ENCODE measurements around the gene WDR35. TPM values are rescaled to one million over a fixed set of nuclear protein-coding genes. Genes with fewer than 3 reads are reported as not detected.

The WDR35 gene
- total RNA-seq, 2 donors from 2014 or later, result 6.7 to 8.9 TPM

- no peak for TF ChIP-seq CTCF (IDR thresholded peaks at IDR 0.05)
- no peak for TF ChIP-seq POLR2A (IDR thresholded peaks at IDR 0.05)
- 82 to 89% methylated on average over 15 to 17 of the region's 17 CpGs for WGBS, 2 donors
- DNase-seq (no peak), ATAC-seq (no peak)
- Histone ChIP-seq H3K9me3 (no peaks in the 10 kb centered on the region), H3K4me3 (no peak overlapping the region), H3K36me3 (replicated peaks in 1 of 2; ENCODE audit: insufficient read depth in 1 of 2, low read depth in 2 of 2) (no peaks in the 10 kb centered on the region), H3K27me3 (no peaks in the 10 kb centered on the region), H3K27ac (no peak overlapping the region), H3K4me1 (no peaks in the 10 kb centered on the region)
- intact Hi-C loops (cut with DNase I), result no loop called here
Observed at GRCh38 chr2:20005891-20006470, 16.1 kb upstream of the WDR35 start.

- WGBS, 2 donors, result 85 to 88% methylated on average over 10 of the region's 10 CpGs
- no peaks in the 10 kb centered on the region for H3K36me3 ChIP-seq (replicated peaks in 1 of 2; ENCODE audit: insufficient read depth in 1 of 2, low read depth in 2 of 2)
- H3K27ac ChIP-seq, result no peak overlapping the region
- H3K4me3 ChIP-seq, result no peak overlapping the region
- ATAC-seq (no peak), DNase-seq (no peak)
- intact Hi-C loops (cut with DNase I), result no loop called here
- H3K9me3 ChIP-seq, result no peaks in the 10 kb centered on the region
- no peaks in the 10 kb centered on the region for H3K27me3 ChIP-seq
- TF ChIP-seq POLR2A (IDR thresholded peaks at IDR 0.05) (no peak), CTCF (IDR thresholded peaks at IDR 0.05) (no peak)
- no peaks in the 10 kb centered on the region for H3K4me1 ChIP-seq
Observed at GRCh38 chr2:20005067-20005627, 15.2 kb upstream of the WDR35 start.

- H3K9me3 ChIP-seq, result no peaks in the 10 kb centered on the region
- intact Hi-C loops (cut with DNase I), result no loop called here
- DNase-seq (no peak), ATAC-seq (no peak)
- H3K4me1 ChIP-seq, result no peaks in the 10 kb centered on the region
- no peak overlapping the region for H3K4me3 ChIP-seq
- no peaks in the 10 kb centered on the region for H3K36me3 ChIP-seq (replicated peaks in 1 of 2; ENCODE audit: insufficient read depth in 1 of 2, low read depth in 2 of 2)
- TF ChIP-seq POLR2A (IDR thresholded peaks at IDR 0.05), result no peak
- no peak for TF ChIP-seq CTCF (IDR thresholded peaks at IDR 0.05)
- no peak overlapping the region for H3K27ac ChIP-seq
- no peaks in the 10 kb centered on the region for H3K27me3 ChIP-seq
- WGBS, 2 donors, result 55 to 59% methylated on average over 2 of the region's 2 CpGs
Observed at GRCh38 chr2:20001361-20001863, 11.5 kb upstream of the WDR35 start.

- H3K4me3 ChIP-seq, result no peak overlapping the region
- ATAC-seq (no peak), DNase-seq (no peak)
- H3K4me1 ChIP-seq, result peaks cover 16% of the 10 kb centered on the region
- intact Hi-C loops (cut with DNase I), result no loop called here
- no peak for TF ChIP-seq CTCF (IDR thresholded peaks at IDR 0.05)
- no peak for TF ChIP-seq POLR2A (IDR thresholded peaks at IDR 0.05)
- no peaks in the 10 kb centered on the region for H3K27me3 ChIP-seq
- no peaks in the 10 kb centered on the region for H3K36me3 ChIP-seq (replicated peaks in 1 of 2; ENCODE audit: insufficient read depth in 1 of 2, low read depth in 2 of 2)
- no peaks in the 10 kb centered on the region for H3K9me3 ChIP-seq
- no peak overlapping the region for H3K27ac ChIP-seq
Observed at GRCh38 chr2:19993731-19994130, 3.8 kb upstream of the WDR35 start.

- no peak for DNase-seq
- intact Hi-C loops (cut with DNase I), result no loop called here
- Histone ChIP-seq H3K36me3 (replicated peaks in 1 of 2; ENCODE audit: insufficient read depth in 1 of 2, low read depth in 2 of 2) (no peaks in the 10 kb centered on the region), H3K27me3 (no peaks in the 10 kb centered on the region), H3K9me3 (no peaks in the 10 kb centered on the region), H3K4me3 (no peak overlapping the region), H3K27ac (no peak overlapping the region), H3K4me1 (peaks cover 20% of the 10 kb centered on the region)
- 71 to 82% methylated on average over 1 of the region's 1 CpG for WGBS, 2 donors
- TF ChIP-seq POLR2A (IDR thresholded peaks at IDR 0.05) (no peak), CTCF (IDR thresholded peaks at IDR 0.05) (no peak)
- no peak for ATAC-seq
Observed at GRCh38 chr2:19991895-19992294, 2.0 kb upstream of the WDR35 start.

Data from body of pancreas (tissue), 4 donors.